ENCODE data around the gene ADAM22. TPM values are rescaled to one million over a fixed set of nuclear protein-coding genes. Genes with fewer than 3 reads are reported as not detected.

ADAM22 gene
- total RNA-seq, 4 donors from 2014 or later: 6.8 to 87.5 (median 13.3) TPM

GRCh38 chr7:87999261-87999660 lies 65.2 kb downstream of the ADAM22 start:
- DNase-seq: no peak
- Histone ChIP-seq H3K27ac (no peak overlapping the region), H3K27me3 (no peaks in the 10 kb centered on the region), H3K36me3 (no peaks in the 10 kb centered on the region), H3K9me3 (no peaks in the 10 kb centered on the region), H3K4me1 (no peaks in the 10 kb centered on the region), H3K4me3 (no peak overlapping the region)
- intact Hi-C loops (cut with DNase I; ENCODE audit: low total_unique reads): no loop called here
- TF ChIP-seq POLR2A (IDR thresholded peaks at IDR 0.05) (no peak), CTCF (IDR thresholded peaks at IDR 0.05) (no peak)

- peak overlapping the region; percentile 42 to 62 for H3K27ac ChIP-seq
- H3K9me3 ChIP-seq: no peaks in the 10 kb centered on the region
- DNase-seq: no peak
- no peaks in the 10 kb centered on the region for H3K27me3 ChIP-seq
- H3K36me3 ChIP-seq: no peaks in the 10 kb centered on the region
- H3K4me3 ChIP-seq: no peak overlapping the region
- intact Hi-C loops (cut with DNase I; ENCODE audit: low total_unique reads): no loop called here
- no peak for TF ChIP-seq CTCF (IDR thresholded peaks at IDR 0.05)
- no peak for TF ChIP-seq POLR2A (IDR thresholded peaks at IDR 0.05)
- no peaks in the 10 kb centered on the region for H3K4me1 ChIP-seq
These were observed 67.9 kb downstream of the ADAM22 start for GRCh38 chr7:88001744-88002530.

- Histone ChIP-seq H3K27ac (peak overlapping the region; percentile 42 to 62), H3K4me3 (no peak overlapping the region), H3K9me3 (no peaks in the 10 kb centered on the region), H3K36me3 (no peaks in the 10 kb centered on the region), H3K4me1 (no peaks in the 10 kb centered on the region), H3K27me3 (no peaks in the 10 kb centered on the region)
- DNase-seq: no peak
- no peak for TF ChIP-seq POLR2A (IDR thresholded peaks at IDR 0.05)
- TF ChIP-seq CTCF (IDR thresholded peaks at IDR 0.05): no peak
- intact Hi-C loops (cut with DNase I; ENCODE audit: low total_unique reads): no loop called here
These were observed 68.6 kb downstream of the ADAM22 start for GRCh38 chr7:88002617-88003016.

- Histone ChIP-seq H3K36me3 (no peaks in the 10 kb centered on the region), H3K9me3 (no peaks in the 10 kb centered on the region), H3K4me3 (no peak overlapping the region), H3K4me1 (no peaks in the 10 kb centered on the region), H3K27ac (peak overlapping the region; percentile 42 to 62), H3K27me3 (no peaks in the 10 kb centered on the region)
- TF ChIP-seq CTCF (IDR thresholded peaks at IDR 0.05) (no peak), POLR2A (IDR thresholded peaks at IDR 0.05) (no peak)
- DNase-seq: no peak
- intact Hi-C loops (cut with DNase I; ENCODE audit: low total_unique reads): no loop called here
These were observed 69.5 kb downstream of the ADAM22 start for GRCh38 chr7:88003581-88003980.

- intact Hi-C loops (cut with DNase I; ENCODE audit: low total_unique reads): no loop called here
- no peak for TF ChIP-seq POLR2A (IDR thresholded peaks at IDR 0.05)
- no peak for TF ChIP-seq CTCF (IDR thresholded peaks at IDR 0.05)
- no peaks in the 10 kb centered on the region for H3K36me3 ChIP-seq
These were observed 71.1 kb downstream of the ADAM22 start for GRCh38 chr7:88005191-88005590.

More at GRCh38 chr7:88005191-88005590, 71.1 kb downstream of the ADAM22 start:
- Histone ChIP-seq H3K9me3 (no peaks in the 10 kb centered on the region), H3K27ac (no peak overlapping the region), H3K4me3 (no peak overlapping the region), H3K4me1 (no peaks in the 10 kb centered on the region), H3K27me3 (no peaks in the 10 kb centered on the region)
- no peak for DNase-seq
